HG03097 (cell line): ENCODE measurements around the gene TTC39C.

ENCODE experiments used
- ATAC-seq: cut with Tn5 transposase; IDR thresholded peaks from one replicate; pipeline ENCODE4 v1.9.1; 2021; ENCODE audit not compliant: unreplicated experiment, low FRiP score

TTC39C gene

DNA sequence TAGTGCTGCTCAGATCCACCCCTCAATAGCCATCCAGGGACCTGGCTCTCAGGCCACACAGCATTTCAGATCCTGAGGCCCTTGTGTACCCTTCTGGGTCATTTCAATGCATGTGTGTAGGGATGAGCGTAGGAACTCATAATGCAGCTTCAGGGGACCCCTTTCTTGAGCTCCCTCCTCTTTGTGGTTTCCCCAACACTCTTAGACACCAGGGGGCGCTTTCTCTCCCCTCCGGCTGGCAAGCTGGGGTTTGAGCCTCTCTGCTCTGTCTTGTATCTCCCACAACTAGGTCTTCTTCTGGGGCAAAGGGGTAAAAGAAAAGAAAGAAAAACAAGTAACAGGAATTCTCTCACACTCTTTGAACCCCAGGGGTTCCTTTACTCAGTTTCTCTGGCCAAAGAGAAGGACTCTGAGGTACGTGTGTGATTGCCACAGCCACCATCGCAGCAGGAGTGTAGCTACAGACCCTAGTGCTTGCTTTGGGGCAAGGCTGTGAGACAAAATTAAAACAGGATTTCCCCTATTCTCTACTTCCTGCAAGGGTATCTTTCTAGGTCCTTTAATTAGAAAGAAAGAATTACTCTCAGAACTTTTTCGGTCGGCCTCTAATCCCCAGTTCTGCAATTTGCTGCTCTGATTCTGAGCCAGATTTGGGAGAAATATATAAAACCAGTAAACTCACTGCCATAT lies 162.3 kb downstream of the TTC39C start:
- peak; percentile 74 for ATAC-seq

DNA sequence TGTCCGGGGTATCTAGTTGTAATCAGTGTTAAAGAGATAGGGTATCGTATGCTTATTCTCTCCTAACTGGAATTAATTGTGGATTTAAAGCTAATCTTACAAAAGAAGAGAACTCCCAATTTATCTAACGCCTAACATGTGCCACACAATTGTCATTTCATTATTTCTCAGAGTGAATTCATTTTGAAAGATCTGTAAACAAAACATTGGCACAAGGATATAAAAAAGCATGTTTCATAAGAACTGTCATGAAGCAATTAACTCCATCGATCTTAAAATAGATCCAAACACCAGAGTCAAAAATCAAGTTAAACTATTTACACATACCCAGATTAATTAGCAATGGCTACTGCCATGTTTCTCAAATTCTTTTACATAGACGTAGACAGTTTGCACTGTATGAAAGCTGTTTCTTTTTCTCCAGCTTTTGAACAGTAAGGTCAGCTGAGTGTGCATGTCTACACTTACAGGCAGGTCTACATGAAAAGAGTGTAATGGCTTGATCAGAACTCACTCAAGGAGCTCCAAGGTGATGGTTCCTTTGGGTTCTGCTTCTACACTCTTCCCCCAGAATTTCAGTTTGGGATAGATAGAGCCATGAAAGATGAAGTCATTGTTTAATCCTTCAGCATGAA lies 163.1 kb downstream of the TTC39C start:
- ATAC-seq, result no peak

DNA sequence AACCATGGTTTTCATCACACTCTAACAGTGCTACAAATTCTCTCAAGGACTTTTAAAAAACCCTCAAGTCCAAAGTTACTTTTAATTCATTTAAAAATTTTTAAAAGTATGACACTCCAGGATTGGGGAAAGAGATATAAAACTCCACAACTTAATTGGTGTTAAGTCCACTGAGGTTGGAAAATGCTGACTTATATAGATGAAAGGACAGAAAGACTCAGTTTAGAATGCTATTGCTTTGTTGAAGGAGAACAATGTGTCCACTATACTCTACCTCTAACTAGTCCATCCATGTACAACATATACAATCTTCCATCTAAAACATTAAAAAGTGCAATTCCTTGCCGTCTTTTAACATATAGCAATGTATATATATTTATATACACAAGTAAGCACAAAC lies 165.5 kb downstream of the TTC39C start:
- ATAC-seq, result no peak

DNA sequence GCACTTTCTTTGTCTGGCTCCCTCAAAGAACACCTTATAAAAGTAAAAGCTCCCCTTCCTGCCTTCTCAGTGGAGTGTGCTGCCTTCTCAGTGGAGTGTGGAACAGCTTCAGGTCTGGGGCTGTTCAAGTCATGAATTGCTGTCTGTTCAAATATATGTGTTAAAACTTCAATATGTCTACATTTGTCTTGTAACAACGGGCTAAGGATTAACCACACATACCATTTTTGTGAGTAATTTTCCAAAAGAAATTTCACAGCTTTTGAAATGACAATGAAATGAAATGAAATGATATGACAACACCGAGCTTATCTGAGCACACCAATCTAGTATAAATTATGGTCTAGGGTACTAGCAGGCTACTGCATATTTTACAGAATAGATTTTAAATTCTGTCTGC lies 167.3 kb downstream of the TTC39C start:
- no peak for ATAC-seq
